ENCODE data around the gene CCDC192. TPM values are rescaled to one million over a fixed set of nuclear protein-coding genes. Genes with fewer than 3 reads are reported as not detected.

The CCDC192 gene
- total RNA-seq, 1 donor from 2014 or later = not detected

GRCh38 chr5:127916885-127917573, 213.8 kb downstream of the CCDC192 start:
- DNase-seq (ENCODE audit: low read depth in 2 of 2) = no peak

GRCh38 chr5:127919006-127919796, 216.0 kb downstream of the CCDC192 start:
- no peak for DNase-seq (ENCODE audit: low read depth in 2 of 2)

GRCh38 chr5:127919818-127920217, 216.6 kb downstream of the CCDC192 start:
- no peak for DNase-seq (ENCODE audit: low read depth in 2 of 2)

- DNase-seq (ENCODE audit: low read depth in 2 of 2) = no peak
Observed at GRCh38 chr5:127920936-127921335, 217.7 kb downstream of the CCDC192 start.

GRCh38 chr5:127922603-127923002, 219.4 kb downstream of the CCDC192 start:
- DNase-seq (ENCODE audit: low read depth in 2 of 2) = no peak

- peak in 1 of 2 donors; percentile 78 for DNase-seq (ENCODE audit: low read depth in 2 of 2)
Observed at GRCh38 chr5:127923804-127924570, 220.8 kb downstream of the CCDC192 start.

GRCh38 chr5:127924606-127925005, 221.4 kb downstream of the CCDC192 start:
- peak in 1 of 2 donors; percentile 16 for DNase-seq (ENCODE audit: low read depth in 2 of 2)

- peak in 1 of 2 donors; percentile 20 for DNase-seq (ENCODE audit: low read depth in 2 of 2)
Observed at GRCh38 chr5:127925916-127926315, 222.7 kb downstream of the CCDC192 start.

GRCh38 chr5:127926974-127927373, 223.8 kb downstream of the CCDC192 start:
- DNase-seq (ENCODE audit: low read depth in 2 of 2) = no peak

GRCh38 chr5:127928053-127928452, 224.9 kb downstream of the CCDC192 start:
- DNase-seq (ENCODE audit: low read depth in 2 of 2) = no peak

- DNase-seq (ENCODE audit: low read depth in 2 of 2) = peak in 1 of 2 donors; percentile 66
Observed at GRCh38 chr5:127930311-127930710, 227.1 kb downstream of the CCDC192 start.

- DNase-seq (ENCODE audit: low read depth in 2 of 2) = no peak
Observed at GRCh38 chr5:127931396-127931795, 228.2 kb downstream of the CCDC192 start.

GRCh38 chr5:127933348-127933747, 230.2 kb downstream of the CCDC192 start:
- DNase-seq (ENCODE audit: low read depth in 2 of 2) = no peak

GRCh38 chr5:127934791-127935256, 231.6 kb downstream of the CCDC192 start:
- peak in 1 of 2 donors; percentile 72 for DNase-seq (ENCODE audit: low read depth in 2 of 2)

GRCh38 chr5:127935398-127935797, 232.2 kb downstream of the CCDC192 start:
- DNase-seq (ENCODE audit: low read depth in 2 of 2) = no peak

GRCh38 chr5:127936439-127936972, 233.3 kb downstream of the CCDC192 start:
- DNase-seq (ENCODE audit: low read depth in 2 of 2) = no peak

- DNase-seq (ENCODE audit: low read depth in 2 of 2) = no peak
Observed at GRCh38 chr5:127938746-127939145, 235.6 kb downstream of the CCDC192 start.

- no peak for DNase-seq (ENCODE audit: low read depth in 2 of 2)
Observed at GRCh38 chr5:127940854-127941253, 237.7 kb downstream of the CCDC192 start.

- DNase-seq (ENCODE audit: low read depth in 2 of 2) = peak in 1 of 2 donors; percentile 58
Observed at GRCh38 chr5:127941646-127942045, 238.5 kb downstream of the CCDC192 start.

GRCh38 chr5:127942246-127943060, 239.3 kb downstream of the CCDC192 start:
- peak in 1 of 2 donors; percentile 59 for DNase-seq (ENCODE audit: low read depth in 2 of 2)

GRCh38 chr5:127943061-127943371, 239.8 kb downstream of the CCDC192 start:
- no peak for DNase-seq (ENCODE audit: low read depth in 2 of 2)
